Measurements from ENCODE around the gene NR4A1.

Gene NR4A1

GRCh38 chr12:52049688-52050087 lies 1.6 kb upstream of the NR4A1 start:
- TF ChIP-seq CTCF (IDR thresholded peaks at IDR 0.05; ENCODE audit: insufficient read depth, missing control alignments), result no peak
- FAIRE-seq, result no peak
- DNase-seq (ENCODE audit: insufficient read length, low spot score), result no peak

DNA sequence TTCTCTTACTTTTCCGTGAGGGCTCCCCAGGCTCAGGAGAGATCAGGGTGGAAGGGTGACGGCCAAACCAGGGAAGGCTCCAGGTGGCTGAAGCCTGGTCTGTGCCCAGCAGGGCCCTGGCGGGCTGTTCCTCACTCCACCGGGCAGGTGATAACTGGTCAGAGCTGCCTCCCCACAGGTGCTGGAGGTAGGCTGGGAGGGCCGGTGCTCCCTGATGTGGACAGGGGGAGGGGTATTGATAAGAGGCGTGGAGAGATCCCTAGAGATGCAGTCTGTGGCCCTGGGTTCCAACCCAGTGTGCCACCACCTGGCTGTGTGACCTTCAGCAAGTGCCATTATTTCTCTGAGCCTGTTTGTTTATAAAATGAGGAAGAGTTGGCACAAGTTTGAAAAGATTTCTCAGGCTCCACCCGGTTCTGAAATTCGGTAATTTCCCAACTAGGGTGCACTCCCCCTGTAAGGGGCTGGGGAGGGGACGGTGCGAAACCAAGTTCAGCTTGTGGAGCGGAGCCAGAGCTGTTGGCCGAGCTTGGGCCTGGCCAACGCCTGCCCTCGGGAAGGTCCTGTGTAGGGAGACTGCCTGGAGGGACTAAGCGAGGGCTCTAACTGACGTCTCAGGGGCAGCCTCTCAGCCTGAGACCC lies 1.0 kb upstream of the NR4A1 start:
- no peak for TF ChIP-seq CTCF (IDR thresholded peaks at IDR 0.05; ENCODE audit: insufficient read depth, missing control alignments)
- DNase-seq (ENCODE audit: insufficient read length, low spot score) (no peak), FAIRE-seq (no peak)

DNA sequence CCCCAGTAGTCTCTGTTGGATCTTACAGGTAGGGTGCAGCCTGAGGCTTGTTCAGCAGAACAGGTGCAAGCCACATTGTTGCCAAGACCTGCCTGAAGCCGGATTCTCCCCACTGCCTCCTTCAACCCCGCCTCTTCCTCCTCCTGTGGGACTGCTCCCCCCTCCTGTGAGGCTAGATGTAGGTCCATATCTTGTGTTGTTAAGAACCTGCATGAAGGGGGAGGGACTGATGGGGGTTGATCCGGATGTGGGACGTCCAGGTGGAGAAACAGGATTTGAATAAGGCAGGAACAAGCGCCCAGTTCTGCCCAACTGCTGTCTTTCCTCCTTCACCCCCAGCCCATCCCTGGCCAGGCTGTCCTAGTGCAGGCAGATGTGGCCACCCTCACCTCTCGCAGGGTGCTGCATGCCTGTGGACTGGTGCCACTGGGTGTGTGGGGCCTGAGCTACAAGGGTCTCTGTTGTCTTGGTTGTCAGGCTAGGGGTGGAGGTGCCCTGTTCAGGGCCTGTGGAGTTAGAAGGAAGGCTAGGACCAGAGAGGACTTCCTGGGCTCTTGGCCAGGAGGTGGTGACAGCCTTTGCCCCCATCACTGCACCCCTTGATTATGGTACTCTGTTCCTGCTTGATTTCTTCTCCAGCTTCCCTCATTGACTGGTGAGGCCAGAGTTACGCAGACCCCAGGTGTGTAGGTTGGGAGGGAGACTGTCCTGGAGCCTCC lies 1.4 kb downstream of the NR4A1 start:
- FAIRE-seq (no peak), DNase-seq (ENCODE audit: insufficient read length, low spot score) (no peak)
- TF ChIP-seq CTCF (IDR thresholded peaks at IDR 0.05; ENCODE audit: insufficient read depth, missing control alignments), result no peak

GRCh38 chr12:52053536-52054209 lies 2.4 kb downstream of the NR4A1 start:
- TF ChIP-seq CTCF (IDR thresholded peaks at IDR 0.05; ENCODE audit: insufficient read depth, missing control alignments), result no peak
- no peak for FAIRE-seq
- DNase-seq (ENCODE audit: insufficient read length, low spot score), result no peak

DNA sequence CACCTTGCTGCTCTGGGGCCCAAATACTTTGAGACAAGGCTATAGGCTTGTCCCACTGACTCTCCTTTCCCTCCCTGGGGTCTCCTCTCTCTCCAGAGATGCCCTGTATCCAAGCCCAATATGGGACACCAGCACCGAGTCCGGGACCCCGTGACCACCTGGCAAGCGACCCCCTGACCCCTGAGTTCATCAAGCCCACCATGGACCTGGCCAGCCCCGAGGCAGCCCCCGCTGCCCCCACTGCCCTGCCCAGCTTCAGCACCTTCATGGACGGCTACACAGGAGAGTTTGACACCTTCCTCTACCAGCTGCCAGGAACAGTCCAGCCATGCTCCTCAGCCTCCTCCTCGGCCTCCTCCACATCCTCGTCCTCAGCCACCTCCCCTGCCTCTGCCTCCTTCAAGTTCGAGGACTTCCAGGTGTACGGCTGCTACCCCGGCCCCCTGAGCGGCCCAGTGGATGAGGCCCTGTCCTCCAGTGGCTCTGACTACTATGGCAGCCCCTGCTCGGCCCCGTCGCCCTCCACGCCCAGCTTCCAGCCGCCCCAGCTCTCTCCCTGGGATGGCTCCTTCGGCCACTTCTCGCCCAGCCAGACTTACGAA lies 3.1 kb downstream of the NR4A1 start:
- FAIRE-seq (no peak), DNase-seq (ENCODE audit: insufficient read length, low spot score) (no peak)
- TF ChIP-seq CTCF (IDR thresholded peaks at IDR 0.05; ENCODE audit: insufficient read depth, missing control alignments), result no peak

DNA sequence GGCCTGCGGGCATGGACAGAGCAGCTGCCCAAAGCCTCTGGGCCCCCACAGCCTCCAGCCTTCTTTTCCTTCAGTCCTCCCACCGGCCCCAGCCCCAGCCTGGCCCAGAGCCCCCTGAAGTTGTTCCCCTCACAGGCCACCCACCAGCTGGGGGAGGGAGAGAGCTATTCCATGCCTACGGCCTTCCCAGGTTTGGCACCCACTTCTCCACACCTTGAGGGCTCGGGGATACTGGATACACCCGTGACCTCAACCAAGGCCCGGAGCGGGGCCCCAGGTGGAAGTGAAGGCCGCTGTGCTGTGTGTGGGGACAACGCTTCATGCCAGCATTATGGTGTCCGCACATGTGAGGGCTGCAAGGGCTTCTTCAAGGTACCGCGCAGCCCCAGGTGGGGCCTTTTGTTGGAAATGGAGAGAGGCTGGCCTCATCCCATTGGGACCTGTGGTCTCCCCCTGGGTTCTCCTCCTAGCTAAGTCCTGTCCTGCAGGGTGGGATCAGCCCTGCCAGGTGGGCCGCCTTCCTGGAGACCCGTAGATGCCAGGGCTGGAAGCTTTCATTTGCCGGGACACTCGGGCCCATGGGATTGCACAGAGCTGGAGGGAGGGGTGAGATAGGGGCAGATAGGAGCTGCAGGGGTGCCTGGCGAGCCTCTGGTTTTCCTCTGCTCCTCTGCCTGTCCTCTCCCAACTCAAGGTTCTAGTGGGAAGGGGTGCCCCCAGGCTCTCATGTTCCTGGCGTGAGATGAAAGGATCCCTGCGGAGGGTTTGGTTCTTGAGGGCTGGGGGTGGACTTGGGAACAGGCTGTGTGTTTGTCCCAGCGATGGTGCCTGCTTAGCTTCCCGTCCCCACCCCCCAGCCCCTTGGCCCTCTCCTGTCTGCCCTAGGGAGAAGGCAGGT lies 3.8 kb downstream of the NR4A1 start:
- DNase-seq (ENCODE audit: insufficient read length, low spot score) (no peak), FAIRE-seq (no peak)
- TF ChIP-seq CTCF (IDR thresholded peaks at IDR 0.05; ENCODE audit: insufficient read depth, missing control alignments), result no peak

All from D721Med (cell line).